Prostate gland (tissue), 2 donors: ENCODE data around the gene ACTC1. TPM values are rescaled to one million over a fixed set of nuclear protein-coding genes. Genes with fewer than 3 reads are reported as not detected.
"Not testable (repeated sequence)": the region's sequence is repeated elsewhere in the genome, so short reads cannot be mapped to it uniquely, and the experiment has no call there.

Experiments
- DNase-seq: peaks from one replicate; pipeline ENCODE4 v3.0.0-alpha.2; 2019; ENCODE audit warnings: low spot score
- H3K27ac ChIP-seq, 2 donors: fragments of 200-600 bp; sonication (generic); 2 replicates each; pipeline ENCODE4 v1.5.1; 2017 to 2019
- H3K27me3 ChIP-seq: fragments of 200-600 bp; sonication (generic); replicated peaks from 2 replicates; pipeline ENCODE4 v1.5.1; 2019; ENCODE audit not compliant: insufficient read depth
- H3K36me3 ChIP-seq, 2 donors: fragments of 200-600 bp; sonication (generic); 1 replicate in 1 of 2; 2 replicates in 1 of 2; pipeline versions ENCODE4 v1.5.1 to v1.8.1; 2017 to 2019
- H3K4me1 ChIP-seq: fragments of 200-600 bp; sonication (generic); replicated peaks from 2 replicates; pipeline ENCODE4 v1.5.1; 2019
- H3K4me3 ChIP-seq, 2 donors: fragments of 200-600 bp; sonication (generic); 2 replicates each; pipeline ENCODE4 v1.5.1; 2017 to 2019
- H3K9me3 ChIP-seq: fragments of 200-600 bp; sonication (generic); 2 replicates; pipeline ENCODE4 v1.5.1; 2017
- CTCF ChIP-seq, 4 experiments: fragments of 200-600 bp in 2 of 4; fragments of 450-650 bp in 2 of 4; sonication (generic) in 2 of 4; IDR thresholded peaks; 1 replicate in 3 of 4; 2 replicates in 1 of 4; pipeline ENCODE4 v1.5.1; 2016 to 2019; ENCODE audit warnings: antibody characterized with exemption in 4 of 4, mild to moderate bottlenecking in 2 of 4, moderate library complexity in 2 of 4
- POLR2A ChIP-seq: fragments of 450-650 bp; IDR thresholded peaks from one replicate; pipeline ENCODE4 v1.6.1; 2016; ENCODE audit warnings: antibody characterized with exemption, mild to moderate bottlenecking
- POLR2AphosphoS5 ChIP-seq: sonication (generic); formaldehyde crosslinking; IDR thresholded peaks from one replicate; pipeline ENCODE4 v1.6.1; 2017; ENCODE audit warnings: antibody characterized with exemption
- WGBS: methylation state at CpG from one replicate; pipeline ENCODE4 v1.1.5; 2018; 5-methylcytosine and 5-hydroxymethylcytosine counted together
- intact Hi-C: fragments of 100-400 bp; cut with DNase I; formaldehyde crosslinking; loops from one replicate; pipeline ENCODE4 v1.14.2; 2022
- total RNA-seq, 2 donors: library from RNA; depleted of rRNA; stranded (reverse); fragments of >200 nt; gene quantifications; one replicate each; pipeline ENCODE4 v1.1.0, GENCODE V29; 2016

Gene ACTC1
- total RNA-seq, 2 donors from 2014 or later, result 9.6 to 21.5 TPM

DNA sequence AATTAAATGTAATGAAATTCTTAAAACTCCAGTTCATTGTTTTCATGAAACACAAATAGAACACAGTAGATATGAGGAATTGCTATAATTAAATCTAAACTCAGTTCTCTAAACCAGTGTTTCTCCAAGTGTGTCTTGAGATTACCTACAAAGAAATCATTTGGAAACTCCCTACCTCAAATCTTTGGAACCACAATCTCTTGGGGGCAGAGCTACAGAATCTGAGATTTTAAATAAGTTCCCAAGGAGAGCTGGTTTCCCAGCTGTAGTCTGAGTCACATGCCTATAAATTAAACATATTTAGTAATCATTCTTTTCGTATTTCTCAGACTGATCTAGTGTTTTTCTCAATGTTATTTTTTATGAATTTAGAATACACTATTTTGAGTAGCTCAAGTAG, 17.0 kb upstream of the ACTC1 start:
- 71% methylated on average over 1 of the region's 1 CpG for WGBS
- Histone ChIP-seq H3K27ac (no peak overlapping the region), H3K4me3 (no peak overlapping the region), H3K9me3 (no peaks in the 10 kb centered on the region), H3K4me1 (no peaks in the 10 kb centered on the region), H3K36me3 (no peaks in the 10 kb centered on the region), H3K27me3 (no peaks in the 10 kb centered on the region)
- intact Hi-C loops, result no loop called here
- no peak for DNase-seq
- no peak for TF ChIP-seq CTCF (IDR thresholded peaks at IDR 0.05)
- TF ChIP-seq POLR2A, result no peak
- TF ChIP-seq POLR2AphosphoS5, result no peak

GRCh38 chr15:34810443-34811129, 15.2 kb upstream of the ACTC1 start:
- intact Hi-C loops, result no loop called here
- 71% methylated on average over 5 of the region's 5 CpGs for WGBS
- no peak overlapping the region for H3K4me3 ChIP-seq

GRCh38 chr15:34809186-34809585, 13.8 kb upstream of the ACTC1 start:
- Histone ChIP-seq H3K4me3 (no peak overlapping the region), H3K27me3 (no peaks in the 10 kb centered on the region), H3K4me1 (no peaks in the 10 kb centered on the region), H3K36me3 (no peaks in the 10 kb centered on the region), H3K27ac (no peak overlapping the region), H3K9me3 (no peaks in the 10 kb centered on the region)
- intact Hi-C loops, result no loop called here
- TF ChIP-seq POLR2AphosphoS5 (no peak), CTCF (IDR thresholded peaks at IDR 0.05) (no peak), POLR2A (no peak)
- DNase-seq, result no peak
- WGBS, result 79% methylated on average over 3 of the region's 3 CpGs

More at GRCh38 chr15:34810443-34811129, 15.2 kb upstream of the ACTC1 start:
- H3K27me3 ChIP-seq, result no peaks in the 10 kb centered on the region
- no peak for TF ChIP-seq CTCF (IDR thresholded peaks at IDR 0.05)
- no peak for TF ChIP-seq POLR2A
- TF ChIP-seq POLR2AphosphoS5, result no peak
- H3K27ac ChIP-seq, result no peak overlapping the region
- DNase-seq, result no peak
- no peaks in the 10 kb centered on the region for H3K9me3 ChIP-seq
- H3K4me1 ChIP-seq, result no peaks in the 10 kb centered on the region
- H3K36me3 ChIP-seq, result no peaks in the 10 kb centered on the region

DNA sequence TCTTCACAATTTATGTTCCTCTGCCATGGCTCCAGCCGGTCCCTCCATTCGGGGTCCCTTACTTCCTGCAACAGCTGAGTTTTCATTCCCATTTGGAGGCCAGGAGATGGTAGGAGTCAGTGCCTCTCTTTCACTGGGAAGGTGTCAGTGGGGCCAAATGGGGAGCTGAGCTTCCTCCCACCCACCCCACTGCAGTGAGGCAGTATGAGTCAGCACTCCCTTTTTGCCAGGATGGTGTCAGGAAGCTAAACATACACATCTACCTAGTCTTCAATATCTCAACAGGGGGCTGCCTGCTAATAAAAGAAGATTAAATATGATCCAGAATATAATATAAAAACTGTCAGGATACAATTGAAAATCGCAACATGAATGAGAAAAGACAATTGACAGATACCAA, 12.7 kb upstream of the ACTC1 start:
- TF ChIP-seq POLR2AphosphoS5 (no peak), CTCF (IDR thresholded peaks at IDR 0.05) (no peak), POLR2A (no peak)
- intact Hi-C loops, result no loop called here
- H3K36me3 ChIP-seq, result no peaks in the 10 kb centered on the region
- DNase-seq, result no peak
- H3K4me1 ChIP-seq, result no peaks in the 10 kb centered on the region
- no peak overlapping the region for H3K4me3 ChIP-seq
- no peak overlapping the region for H3K27ac ChIP-seq
- 98% methylated on average over 3 of the region's 3 CpGs for WGBS
- no peaks in the 10 kb centered on the region for H3K27me3 ChIP-seq
- no peaks in the 10 kb centered on the region for H3K9me3 ChIP-seq

- DNase-seq, H3K36me3 ChIP-seq, H3K9me3 ChIP-seq, H3K4me3 ChIP-seq, H3K27me3 ChIP-seq, H3K4me1 ChIP-seq, H3K27ac ChIP-seq, intact Hi-C loops: not testable (repeated sequence)
- 75% methylated on average over 8 of the region's 8 CpGs for WGBS
These were observed 11.9 kb upstream of the ACTC1 start for GRCh38 chr15:34807241-34807640.
